Measurements from ENCODE around the gene B3GLCT.
"Not testable (repeated sequence)": the region's sequence is repeated elsewhere in the genome, so short reads cannot be mapped to it uniquely, and the experiment has no call there.

The B3GLCT gene

GRCh38 chr13:31286930-31287329 is 87.2 kb downstream of the B3GLCT start:
- DNase-seq: no peak

GRCh38 chr13:31301119-31301518 is 101.3 kb downstream of the B3GLCT start:
- no peak for DNase-seq

GRCh38 chr13:31310356-31310755 is 110.6 kb downstream of the B3GLCT start:
- no peak for DNase-seq

GRCh38 chr13:31310786-31311185 is 111.0 kb downstream of the B3GLCT start:
- no peak for DNase-seq

- no peak for DNase-seq
Measured at GRCh38 chr13:31311921-31312320, 112.1 kb downstream of the B3GLCT start.

GRCh38 chr13:31314961-31315360 is 115.2 kb downstream of the B3GLCT start:
- DNase-seq: no peak

- no peak for DNase-seq
Measured at GRCh38 chr13:31320946-31321345, 121.2 kb downstream of the B3GLCT start.

GRCh38 chr13:31321457-31321856 is 121.7 kb downstream of the B3GLCT start:
- no peak for DNase-seq

- no peak for DNase-seq
Measured at GRCh38 chr13:31322026-31322425, 122.3 kb downstream of the B3GLCT start.

- DNase-seq: no peak
Measured at GRCh38 chr13:31322702-31323405, 123.1 kb downstream of the B3GLCT start.

GRCh38 chr13:31327182-31327860 is 127.5 kb downstream of the B3GLCT start:
- DNase-seq: no peak

GRCh38 chr13:31328549-31329235 is 128.9 kb downstream of the B3GLCT start:
- DNase-seq: no peak

GRCh38 chr13:31330236-31330635 is 130.5 kb downstream of the B3GLCT start:
- no peak for DNase-seq

GRCh38 chr13:31331068-31331467 is 131.3 kb downstream of the B3GLCT start:
- DNase-seq: no peak

GRCh38 chr13:31334547-31334946 is 134.8 kb downstream of the B3GLCT start:
- DNase-seq: no peak

GRCh38 chr13:31334994-31335557 is 135.3 kb downstream of the B3GLCT start:
- DNase-seq: no peak

- not testable (repeated sequence) for DNase-seq
Measured at GRCh38 chr13:31339616-31340015, 139.8 kb downstream of the B3GLCT start.

GRCh38 chr13:31340848-31341247 is 141.1 kb downstream of the B3GLCT start:
- not testable (repeated sequence) for DNase-seq

GRCh38 chr13:31346891-31347290 is 147.1 kb downstream of the B3GLCT start:
- DNase-seq: no peak

- no peak for DNase-seq
Measured at GRCh38 chr13:31349156-31349555, 149.4 kb downstream of the B3GLCT start.

GRCh38 chr13:31350560-31350959 is 150.8 kb downstream of the B3GLCT start:
- no peak for DNase-seq

- no peak for DNase-seq
Measured at GRCh38 chr13:31351376-31351775, 151.6 kb downstream of the B3GLCT start.

- no peak for DNase-seq
Measured at GRCh38 chr13:31352467-31352866, 152.7 kb downstream of the B3GLCT start.

- no peak for DNase-seq
Measured at GRCh38 chr13:31355001-31355400, 155.2 kb downstream of the B3GLCT start.

Data from activated T-cell treated with anti-CD3 and anti-CD28 coated beads for 4 hours (primary cell).